ENCODE measurements around the gene KDR.

Gene KDR

DNA sequence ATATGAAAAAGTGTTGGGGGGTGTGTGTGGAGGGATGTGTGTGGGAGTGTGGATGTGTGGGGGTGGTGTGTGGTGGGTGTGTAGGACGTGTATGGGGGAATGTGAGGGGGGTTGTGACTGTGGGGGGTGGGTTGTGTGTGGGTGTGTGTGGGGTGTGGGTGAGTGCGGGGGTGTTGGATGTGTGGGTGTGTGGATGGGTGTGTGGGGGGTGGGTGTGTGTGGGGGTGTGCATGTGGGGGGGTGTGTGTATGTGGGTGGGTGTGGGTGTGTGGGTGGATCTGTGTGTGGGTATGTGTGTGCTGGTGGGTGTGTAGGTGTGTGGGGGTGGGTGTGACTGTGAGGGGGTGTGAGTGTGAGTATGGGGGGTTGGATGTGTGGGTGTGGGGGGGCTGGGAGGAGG lies 47.8 kb downstream of the KDR start:
- no peak for DNase-seq

DNA sequence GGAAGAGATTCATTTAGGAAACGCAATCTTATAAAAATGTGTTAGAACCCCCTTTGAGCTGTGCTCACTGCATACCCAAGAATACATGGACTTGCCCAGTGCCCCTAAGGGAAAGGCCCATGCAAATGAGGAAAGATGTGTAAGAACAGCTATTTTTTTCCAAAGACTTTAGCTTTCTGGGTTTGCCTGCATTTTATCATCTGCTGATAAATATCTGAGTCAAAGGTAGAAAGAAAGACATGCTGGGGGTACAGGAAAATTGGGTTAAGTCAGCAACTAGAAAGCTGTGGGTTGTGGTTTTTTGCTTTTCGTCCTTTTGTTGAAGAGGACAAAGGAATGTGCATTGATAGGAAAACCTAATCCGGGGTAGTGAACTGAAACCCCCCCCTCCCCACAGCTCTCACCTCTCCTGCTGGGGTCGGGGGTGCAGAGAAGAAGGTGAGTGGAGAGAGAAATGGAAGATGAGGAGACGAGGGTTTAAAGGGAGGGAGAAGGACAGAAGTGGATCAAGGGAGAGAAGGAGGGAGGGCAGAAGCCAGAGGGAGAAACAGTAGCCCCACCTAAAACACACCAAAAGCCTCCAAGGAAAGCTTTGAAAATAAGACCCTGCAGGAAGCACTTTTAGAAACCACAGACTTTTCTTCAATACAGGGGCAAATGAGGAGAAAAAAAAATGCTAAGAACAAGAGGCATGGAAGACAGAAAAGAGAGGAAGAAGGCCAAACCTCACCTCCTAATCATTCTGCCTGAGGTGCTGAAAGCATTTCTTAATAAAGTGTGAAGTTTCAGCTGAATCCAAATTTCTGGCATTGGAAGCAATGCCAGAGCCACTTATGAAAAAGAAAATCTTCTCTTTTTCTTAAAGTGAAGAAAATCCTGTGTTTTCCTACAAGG lies 49.3 kb downstream of the KDR start:
- no peak for DNase-seq

DNA sequence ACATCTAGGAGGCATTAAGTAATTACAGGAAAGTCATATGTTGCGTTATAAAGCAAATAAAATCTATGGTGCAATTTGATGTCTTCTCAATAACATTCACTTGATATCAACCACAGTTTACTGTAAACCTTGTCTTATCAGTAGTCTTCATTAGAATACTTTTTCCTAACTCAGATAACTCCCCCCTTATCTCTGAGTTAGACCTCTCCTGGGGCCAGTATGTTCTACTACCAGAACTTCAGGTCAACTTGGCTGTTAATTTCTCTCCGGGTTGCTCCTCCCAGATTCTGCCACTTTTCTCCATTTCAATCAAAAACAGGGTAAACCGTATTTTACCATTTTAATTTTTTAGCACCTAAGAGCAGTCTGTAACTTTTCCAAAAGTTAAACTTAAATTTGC lies 50.0 kb downstream of the KDR start:
- DNase-seq, result no peak

DNA sequence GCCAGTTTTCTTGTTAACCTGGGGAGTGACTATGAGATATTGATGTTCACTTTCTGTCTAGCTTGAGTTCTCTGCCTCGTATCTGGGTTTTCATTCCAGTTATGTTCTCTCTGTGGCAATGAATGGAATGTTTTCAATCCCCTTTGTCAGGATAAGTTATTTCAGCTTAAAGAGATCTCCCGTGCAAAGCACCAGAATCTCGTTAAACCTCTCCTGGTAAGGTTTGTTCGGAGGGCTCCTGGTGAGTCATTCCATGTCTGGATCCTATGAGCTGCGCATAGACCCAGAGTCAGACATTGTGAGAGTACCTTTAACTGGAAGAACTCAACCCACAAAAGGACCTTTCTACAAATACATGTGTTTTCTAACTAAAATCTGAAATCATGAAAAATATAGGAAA lies 51.0 kb downstream of the KDR start:
- no peak for DNase-seq

DNA sequence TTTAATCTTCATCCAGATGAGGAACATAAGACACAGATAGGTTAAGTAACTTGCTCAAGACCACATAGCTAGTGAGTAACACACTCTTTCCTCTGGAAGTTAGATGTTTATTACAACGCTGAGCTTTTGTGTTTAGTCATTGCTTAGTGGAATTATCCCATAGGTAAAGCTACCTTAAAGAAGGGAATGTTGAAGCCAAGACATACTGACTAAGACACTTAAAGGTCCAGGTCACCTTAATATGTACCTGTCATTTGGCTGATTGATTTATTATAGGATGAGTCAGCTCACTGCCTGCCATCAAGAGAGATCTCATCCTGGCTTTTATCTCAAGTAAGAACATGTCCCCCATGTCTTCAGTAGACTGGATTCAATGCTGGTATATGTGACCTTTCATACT lies 53.4 kb downstream of the KDR start:
- no peak for DNase-seq

DNA sequence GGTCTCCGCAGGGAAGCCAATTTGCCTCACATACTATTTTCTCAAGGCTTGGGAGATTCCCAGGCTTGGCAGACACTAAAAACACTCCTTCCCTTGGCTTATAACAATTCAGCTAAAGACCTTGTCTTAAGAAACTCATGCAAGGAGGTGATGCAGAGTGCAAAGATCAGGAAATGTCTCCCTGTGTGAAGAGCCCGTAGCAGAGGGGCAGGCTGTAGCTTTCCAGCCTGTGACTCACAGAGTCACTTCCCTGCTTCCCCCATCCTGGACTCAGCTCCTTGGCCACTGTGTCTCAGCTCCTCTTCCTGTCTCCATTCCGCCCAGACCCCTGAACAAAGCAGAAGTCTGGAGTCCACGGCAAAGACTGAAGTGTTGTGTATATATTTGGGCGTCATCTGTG lies 56.1 kb downstream of the KDR start:
- no peak for DNase-seq

DNA sequence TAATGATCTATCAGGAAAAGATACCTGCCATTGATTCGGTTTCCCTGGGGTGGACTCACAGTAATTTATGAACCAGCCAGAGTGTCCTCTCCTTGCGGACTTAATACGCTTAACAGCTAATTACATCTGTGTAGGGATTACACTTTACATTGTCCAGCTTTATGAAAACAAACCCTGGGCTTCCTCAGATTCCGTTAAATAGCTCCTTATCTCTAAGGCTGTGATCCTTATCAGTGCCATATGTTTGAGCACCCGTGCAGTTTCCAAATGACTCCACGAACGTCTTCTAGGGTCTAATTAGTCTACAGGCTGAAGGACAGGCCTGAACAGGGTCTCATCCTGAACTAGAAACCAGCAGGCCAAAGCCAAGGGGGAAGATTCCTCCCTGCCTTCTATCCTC lies 56.9 kb downstream of the KDR start:
- DNase-seq, result no peak

DNA sequence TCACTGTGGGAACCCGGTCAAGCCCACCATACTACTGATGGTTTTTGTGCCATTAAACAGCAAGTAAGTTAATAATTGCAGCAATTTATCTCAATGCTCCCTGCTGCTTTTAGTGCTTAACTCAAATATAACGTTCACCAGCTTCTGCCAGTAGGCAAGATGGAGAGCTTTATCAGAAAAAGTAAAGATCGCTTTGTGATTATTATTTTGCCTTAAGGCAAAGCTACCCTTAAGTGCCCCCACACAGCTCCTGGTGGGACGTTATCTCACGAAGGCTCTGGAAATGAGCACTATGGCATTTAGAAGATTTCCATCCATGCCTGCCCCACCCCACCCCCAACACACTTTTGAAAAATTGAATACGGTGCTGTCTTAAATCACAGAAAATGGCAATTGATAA lies 59.4 kb downstream of the KDR start:
- no peak for DNase-seq

DNA sequence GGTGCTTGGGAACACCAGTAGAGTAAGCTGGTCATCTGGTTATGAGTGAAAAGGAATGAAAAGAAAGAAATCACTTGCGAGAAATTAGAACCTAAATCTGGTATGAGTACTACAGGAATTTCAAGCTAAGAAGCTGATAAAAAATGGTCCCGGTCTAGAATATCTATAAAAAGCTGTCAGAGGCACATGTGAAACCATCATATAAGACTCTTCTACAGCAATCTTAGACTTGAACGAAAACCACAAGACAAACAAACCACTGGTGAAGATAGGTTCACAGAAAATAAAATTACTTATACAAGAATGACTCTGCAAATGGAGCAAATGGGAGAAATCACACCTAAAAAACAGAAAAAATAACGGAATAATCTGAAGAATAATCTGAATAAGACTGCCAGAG lies 69.9 kb downstream of the KDR start:
- no peak for DNase-seq

DNA sequence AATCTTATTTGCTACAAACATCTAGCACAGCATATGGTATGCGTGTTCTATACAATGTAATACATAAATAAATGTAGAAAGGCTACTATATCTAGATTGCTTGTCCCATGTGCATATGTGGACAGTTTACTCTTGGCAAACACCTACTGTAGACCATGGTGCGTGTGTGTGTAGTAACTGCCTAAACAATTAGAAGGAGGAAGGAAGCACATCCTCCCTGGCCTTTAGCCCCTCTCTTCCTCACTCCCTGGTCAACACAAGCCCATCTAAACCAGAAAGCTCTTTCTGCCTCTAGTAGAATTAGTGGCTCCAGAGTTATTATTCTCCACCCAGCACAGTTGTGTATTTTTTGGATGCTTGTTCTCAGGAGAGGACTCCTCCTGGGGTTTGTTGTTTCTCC lies 73.9 kb downstream of the KDR start:
- DNase-seq, result no peak

DNA sequence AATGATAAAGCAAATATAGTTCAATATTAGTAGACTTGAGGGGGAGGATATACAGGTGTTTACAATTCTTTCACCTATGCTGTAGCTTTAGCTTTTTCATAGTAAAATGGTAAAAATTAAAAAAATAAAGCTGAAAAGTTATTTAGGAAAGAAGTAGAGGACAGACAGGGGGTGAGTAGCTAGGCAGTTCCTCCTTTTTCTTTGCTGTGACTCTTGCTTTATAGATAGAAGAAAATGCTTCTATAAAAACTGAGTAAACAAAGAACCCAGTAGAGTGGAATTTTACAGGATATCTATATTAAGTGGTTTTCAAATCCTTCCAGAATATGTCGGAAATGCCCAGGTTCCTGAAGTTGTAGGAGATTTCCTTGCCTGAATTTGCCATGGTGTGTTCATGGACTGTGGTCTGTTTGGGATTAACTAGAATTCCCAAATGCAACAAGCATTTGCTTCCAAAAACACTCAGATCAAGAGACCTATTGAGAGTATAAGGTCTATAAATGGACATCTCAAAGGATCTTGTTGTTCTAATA lies 74.9 kb downstream of the KDR start:
- DNase-seq, result no peak

DNA sequence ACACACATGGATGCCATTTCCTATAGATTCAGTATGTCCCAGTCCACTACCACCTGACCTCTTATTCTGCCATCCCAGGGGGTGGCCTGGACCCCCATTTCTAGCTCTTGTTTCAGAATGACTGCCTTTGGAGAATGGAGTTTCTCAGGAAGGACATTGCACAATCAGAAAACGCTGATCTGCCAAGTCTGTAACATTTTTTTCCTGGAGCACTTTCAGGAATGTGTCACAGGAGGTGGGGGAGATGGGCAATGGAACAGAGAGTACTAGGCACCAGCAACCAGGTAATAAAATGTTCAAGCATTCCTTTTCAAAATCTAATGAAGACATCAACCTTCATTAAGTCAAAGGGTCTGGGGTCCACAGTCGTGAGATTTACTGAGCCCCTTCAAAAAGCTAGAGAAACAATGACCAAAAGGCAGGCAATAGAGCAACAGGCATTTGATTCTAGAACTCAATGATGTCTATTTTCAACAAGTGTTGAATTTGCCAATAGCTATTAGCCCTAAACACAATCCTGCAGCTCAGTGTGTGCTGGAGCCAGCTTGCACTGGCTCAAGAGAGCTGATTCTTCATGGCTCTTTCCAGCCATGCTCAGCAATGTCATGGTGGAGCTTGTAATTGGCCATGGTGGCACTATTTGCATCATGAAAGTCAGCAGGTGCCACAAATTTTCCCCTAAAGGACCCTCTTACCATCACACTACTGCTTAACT lies 87.1 kb downstream of the KDR start:
- DNase-seq, result no peak

DNA sequence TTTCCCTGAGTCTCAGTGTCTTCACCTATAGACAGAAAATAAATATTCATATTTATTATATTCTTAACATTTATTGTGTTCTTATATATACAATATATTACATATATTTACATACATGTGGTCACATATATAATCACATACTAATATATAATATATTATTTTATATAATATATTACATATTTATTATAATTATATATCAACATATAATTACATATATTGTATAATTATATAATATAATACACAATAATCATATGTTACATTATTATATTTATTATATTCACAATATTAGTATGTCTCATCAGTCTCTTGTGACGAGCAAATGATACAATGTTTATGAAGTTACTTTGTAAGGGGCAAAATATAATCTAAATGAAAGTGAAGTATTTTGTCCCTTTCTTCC lies 87.7 kb downstream of the KDR start:
- DNase-seq, result no peak

DNA sequence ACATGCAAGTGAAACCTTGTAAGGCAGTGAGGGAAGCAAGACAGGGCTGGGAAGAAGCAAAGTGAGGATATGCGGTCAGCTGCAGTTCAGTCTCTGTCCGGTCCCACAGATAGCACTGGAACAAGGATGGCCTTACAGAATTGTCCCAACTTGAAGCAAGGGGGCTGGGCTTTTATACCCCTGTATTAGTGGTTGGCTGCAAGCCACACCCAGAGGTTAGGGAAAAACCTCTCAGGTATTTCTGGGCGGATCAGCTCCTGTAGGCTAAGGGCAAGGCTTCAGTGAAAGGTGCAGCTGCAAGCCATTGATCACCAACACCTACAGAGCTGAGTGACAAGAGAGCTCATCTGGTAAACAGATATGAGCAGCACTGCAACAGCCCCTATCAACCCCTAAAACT lies 89.0 kb downstream of the KDR start:
- no peak for DNase-seq

DNA sequence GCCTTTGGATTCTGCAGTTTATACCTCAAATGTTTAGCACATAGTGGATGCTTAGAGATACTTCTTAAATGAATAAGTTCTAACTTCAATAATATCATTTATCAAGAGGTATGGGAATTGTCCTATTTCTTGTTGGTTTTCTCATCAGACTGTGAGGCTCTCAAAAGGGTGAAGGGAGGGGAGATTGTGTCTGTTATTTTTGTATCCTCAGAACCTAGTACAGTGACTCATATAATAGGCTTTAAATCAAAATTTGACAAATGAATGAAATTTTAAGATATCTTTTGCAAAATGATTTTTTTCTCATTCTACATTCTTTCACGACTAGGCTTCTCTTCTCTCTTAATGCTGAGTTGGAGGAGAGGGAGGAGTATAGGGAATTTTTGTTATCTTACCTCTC lies 89.5 kb downstream of the KDR start:
- no peak for DNase-seq

DNA sequence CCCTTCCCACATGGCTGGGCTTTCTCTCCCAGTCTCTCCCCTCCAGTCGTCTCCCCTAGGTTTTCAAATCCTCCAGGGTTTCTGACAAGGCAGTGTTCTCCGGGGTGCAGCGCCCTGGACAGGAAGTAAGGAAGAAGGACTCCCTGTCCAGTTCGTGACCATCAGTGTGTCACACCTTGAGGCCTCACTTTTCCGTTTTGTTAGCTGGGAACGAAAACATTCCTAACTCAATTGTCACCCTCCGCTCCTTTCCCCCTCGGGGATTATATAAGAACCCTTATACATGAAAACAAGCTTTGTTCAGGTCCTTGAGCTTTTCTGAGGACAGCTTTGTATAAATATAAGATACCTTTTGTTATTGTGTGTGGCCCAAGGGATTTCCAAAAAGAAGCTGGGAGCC lies 92.1 kb downstream of the KDR start:
- no peak for DNase-seq

DNA sequence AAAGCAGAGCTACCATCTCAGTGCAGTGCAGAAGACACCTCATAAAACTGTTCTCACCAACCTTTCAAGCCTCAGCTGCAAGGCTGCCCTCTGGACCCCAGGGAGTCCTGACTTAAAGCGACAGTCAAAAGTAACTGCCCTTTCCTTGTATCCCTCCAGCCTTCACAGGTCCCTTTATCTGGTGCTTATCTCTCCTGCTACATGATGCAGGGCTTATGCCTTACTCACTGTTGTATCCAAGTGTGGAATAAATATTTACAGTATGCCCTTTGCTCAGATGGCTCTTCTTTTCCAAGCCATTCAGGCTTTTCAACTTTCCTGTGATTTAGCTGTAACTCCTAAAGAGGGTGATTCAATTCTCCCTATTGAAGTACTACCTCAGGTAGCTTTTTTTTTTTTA lies 92.6 kb downstream of the KDR start:
- DNase-seq, result no peak

DNA sequence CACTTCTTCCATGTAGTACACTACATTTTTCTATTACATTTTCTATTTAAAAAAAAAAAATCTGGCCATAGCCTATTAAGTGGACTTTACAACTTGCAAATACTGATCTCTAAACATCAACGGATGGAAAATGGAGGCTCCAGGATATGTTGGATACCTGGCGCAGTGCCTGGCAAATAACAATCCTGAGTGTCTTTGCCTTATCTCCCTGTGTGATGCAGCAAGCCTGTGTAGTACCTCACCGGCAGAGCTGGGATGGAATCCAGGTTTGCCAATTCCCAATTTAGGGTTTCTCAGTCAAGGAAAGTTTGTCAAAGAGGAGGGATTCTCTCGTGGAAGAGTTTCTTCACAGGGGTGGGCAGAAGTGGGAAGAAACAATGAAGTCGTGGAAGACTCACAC lies 93.2 kb downstream of the KDR start:
- DNase-seq, result no peak

DNA sequence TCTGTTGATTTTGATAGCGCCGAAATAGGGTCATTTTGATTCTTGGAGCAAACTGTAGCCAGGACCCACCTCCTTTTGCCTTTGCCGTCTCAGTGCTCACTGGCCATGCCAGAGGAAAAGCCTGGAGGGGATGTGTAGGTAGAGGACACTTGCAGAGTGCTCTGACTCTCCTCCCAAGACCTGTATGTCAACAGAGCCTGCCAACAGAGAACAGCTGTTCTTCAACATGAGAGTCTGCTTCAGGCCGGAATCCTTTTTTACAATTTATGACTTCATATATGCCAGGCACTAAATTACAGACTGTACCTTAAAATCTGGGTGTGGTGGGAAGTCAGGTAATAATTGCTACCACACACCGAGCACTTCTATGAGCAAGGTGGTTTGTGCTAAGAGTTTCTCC lies 94.2 kb downstream of the KDR start:
- no peak for DNase-seq

DNA sequence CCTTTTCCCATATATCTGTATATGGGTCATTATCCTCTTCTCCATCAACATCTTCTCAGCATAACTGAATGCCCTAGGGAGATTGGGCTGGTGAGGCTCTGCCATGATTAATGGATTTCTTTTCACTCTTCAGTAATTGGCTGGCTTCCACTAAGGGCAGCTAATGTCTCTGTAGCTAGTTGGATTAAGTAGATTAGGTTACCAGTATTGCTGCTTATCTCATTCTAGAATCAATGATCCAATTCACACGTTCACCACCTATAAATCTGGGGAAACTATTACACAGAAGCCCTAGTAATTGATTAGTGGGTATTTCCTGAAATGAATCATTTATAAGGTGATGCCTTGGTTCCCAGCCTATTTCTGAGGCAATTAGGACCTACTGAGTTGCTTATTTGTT lies 94.8 kb downstream of the KDR start:
- no peak for DNase-seq

DNA sequence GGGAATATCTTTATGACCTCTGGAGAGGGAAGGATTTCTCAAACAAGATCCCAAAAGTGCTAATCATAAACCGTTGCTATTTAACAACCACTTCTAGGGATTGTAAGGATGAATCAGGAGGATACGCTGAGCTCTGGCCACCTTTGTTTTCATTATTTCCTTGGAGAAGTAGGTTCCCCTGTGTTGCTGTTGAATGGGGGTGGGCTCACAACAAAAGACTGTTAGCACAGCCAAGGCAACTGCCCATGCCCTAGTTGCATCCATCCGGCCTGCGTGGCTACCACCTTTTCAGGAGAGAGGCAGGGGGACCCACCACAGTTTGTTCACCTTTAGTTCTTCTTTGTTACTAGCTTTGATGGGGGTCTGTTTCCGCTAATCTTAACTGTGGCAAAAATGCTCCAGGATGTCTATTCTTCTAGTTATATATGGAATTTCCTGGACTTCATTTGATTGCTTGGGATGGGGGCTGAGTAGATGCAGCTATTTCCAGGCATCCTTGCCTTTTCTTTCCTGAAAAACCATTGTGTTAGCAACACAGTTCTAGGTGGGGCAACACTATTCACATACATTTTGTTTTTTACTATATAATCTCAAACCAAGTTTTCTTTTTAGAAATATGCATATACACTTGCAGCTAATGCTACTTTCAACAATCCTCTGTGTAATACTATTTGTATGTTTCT lies 95.4 kb downstream of the KDR start:
- no peak for DNase-seq

DNA sequence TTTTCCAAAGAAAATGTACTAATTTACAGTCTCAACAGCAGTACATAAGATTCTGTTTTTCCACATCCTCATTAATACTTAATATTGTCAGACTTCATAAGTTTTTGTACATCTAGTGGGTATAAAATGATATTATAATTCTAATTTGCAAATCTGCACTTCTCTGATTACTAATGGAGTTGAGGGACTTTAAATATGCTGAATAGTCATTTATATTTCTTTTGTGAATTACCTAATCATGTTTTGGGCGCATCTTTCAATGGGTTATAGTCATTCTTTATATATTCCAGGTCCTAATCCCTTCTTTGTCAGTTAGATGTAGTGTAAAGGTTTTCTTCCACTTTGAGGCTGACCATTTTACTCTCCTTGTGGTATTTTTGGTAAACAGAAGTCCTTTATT lies 96.1 kb downstream of the KDR start:
- no peak for DNase-seq

Measured in inflammatory macrophage treated with lipopolysaccharide for 1 hour (primary cell).